Uterus (tissue), 4 donors: Measurements from ENCODE around the gene DCST1. TPM values are rescaled to one million over a fixed set of nuclear protein-coding genes. Genes with fewer than 3 reads are reported as not detected.
A peak's percentile ranks its signal among the peaks of the same experiment; 100 is the strongest.

Source experiments
- DNase-seq, 2 donors: peaks; one replicate each; pipeline ENCODE4 v3.0.0-alpha.2; 2019 to 2020
- H3K27ac ChIP-seq, 2 donors: fragments of 200-600 bp; sonication (generic); 1 replicate in 1 of 2; 2 replicates in 1 of 2; pipeline ENCODE4 v1.5.1; 2016 to 2018
- H3K27me3 ChIP-seq, 2 donors: fragments of 200-600 bp; sonication (generic); one replicate each; pipeline ENCODE4 v1.5.1; 2018 to 2019; ENCODE audit warnings: control low read depth in 1 of 2
- H3K36me3 ChIP-seq, 2 donors: fragments of 200-600 bp; sonication (generic); one replicate each; pipeline ENCODE4 v1.5.1; 2019; ENCODE audit warnings: control low read depth in 1 of 2
- H3K4me1 ChIP-seq, 2 donors: fragments of 200-600 bp; sonication (generic); one replicate each; pipeline ENCODE4 v1.5.1; 2018 to 2019; ENCODE audit warnings: control low read depth in 1 of 2
- H3K4me3 ChIP-seq, 2 donors: fragments of 200-600 bp; sonication (generic); 1 replicate in 1 of 2; 2 replicates in 1 of 2; pipeline ENCODE4 v1.5.1; 2018 to 2019; ENCODE audit warnings: mild to moderate bottlenecking in 1 of 2
- H3K9me3 ChIP-seq, 2 donors: fragments of 200-600 bp; sonication (generic); one replicate each; pipeline ENCODE4 v1.5.1; 2019; ENCODE audit warnings: control low read depth in 1 of 2
- POLR2A ChIP-seq, 2 donors: fragments of 450-650 bp; IDR thresholded peaks; one replicate each; pipeline ENCODE4 v1.6.1; 2016; ENCODE audit warnings: antibody characterized with exemption in 2 of 2, mild to moderate bottlenecking in 1 of 2, moderate library complexity in 1 of 2
- intact Hi-C: fragments of 100-400 bp; cut with DNase I; formaldehyde crosslinking; loops from one replicate; pipeline ENCODE4 v1.15.1; 2023; ENCODE audit warnings: low total_unique reads
- total RNA-seq, 4 donors: library from RNA; depleted of rRNA in 3 of 4; stranded (reverse); fragments of >200 nt in 3 of 4; gene quantifications; one replicate each; pipeline versions ENCODE4 v1.1.0 to v1.2.4, GENCODE V29; 2014 to 2023
- TF ChIP-seq, protein P1 (sequence below), 4 experiments: fragments of 200-600 bp in 2 of 4; fragments of 450-650 bp in 2 of 4; sonication (generic) in 2 of 4; IDR thresholded peaks; one replicate each; pipeline ENCODE4 v1.5.1; 2016 to 2019; ENCODE audit warnings: antibody characterized with exemption in 4 of 4, mild to moderate bottlenecking in 2 of 4, moderate library complexity in 1 of 4
- donor health status: DM: yes; HTN: yes; CAD: no.

The DCST1 gene
- total RNA-seq, 4 donors from 2014 or later = 1.1 to 3.5 TPM; not detected in 2

DNA sequence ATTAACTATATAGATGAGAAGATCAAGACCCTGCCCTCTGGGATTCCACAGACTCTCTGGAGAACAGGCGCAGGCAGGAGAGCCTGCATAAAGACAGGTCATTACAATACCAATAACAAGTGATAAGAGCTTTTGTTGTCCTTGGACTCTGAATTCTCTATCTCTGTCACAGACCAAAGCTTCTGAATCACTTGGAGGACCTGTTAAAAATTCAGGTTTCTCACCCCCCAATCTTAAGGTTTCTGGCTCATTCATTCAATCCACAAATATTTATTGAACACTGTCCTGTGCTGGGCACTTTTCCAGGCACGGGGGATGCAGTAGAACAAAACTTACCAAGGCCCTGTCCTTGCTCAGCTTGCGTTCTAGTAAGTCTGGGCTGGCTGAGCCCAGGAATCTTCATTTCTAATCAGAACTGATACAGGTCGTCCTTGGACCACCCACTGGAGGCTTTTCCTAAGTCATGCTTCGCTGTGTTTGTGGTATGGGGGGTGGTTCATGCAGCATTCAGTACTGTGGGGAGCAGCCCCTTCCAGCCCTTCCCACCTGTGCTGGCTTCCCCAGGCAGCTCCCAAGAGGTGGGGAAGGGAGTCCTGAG, 31.3 kb downstream of the DCST1 start:
- H3K4me3 ChIP-seq = no peak overlapping the region
- H3K9me3 ChIP-seq = no peaks in the 10 kb centered on the region
- H3K27ac ChIP-seq = no peak overlapping the region
- no peaks in the 10 kb centered on the region for H3K27me3 ChIP-seq
- H3K36me3 ChIP-seq = no peaks in the 10 kb centered on the region
- TF ChIP-seq, protein P1, sequence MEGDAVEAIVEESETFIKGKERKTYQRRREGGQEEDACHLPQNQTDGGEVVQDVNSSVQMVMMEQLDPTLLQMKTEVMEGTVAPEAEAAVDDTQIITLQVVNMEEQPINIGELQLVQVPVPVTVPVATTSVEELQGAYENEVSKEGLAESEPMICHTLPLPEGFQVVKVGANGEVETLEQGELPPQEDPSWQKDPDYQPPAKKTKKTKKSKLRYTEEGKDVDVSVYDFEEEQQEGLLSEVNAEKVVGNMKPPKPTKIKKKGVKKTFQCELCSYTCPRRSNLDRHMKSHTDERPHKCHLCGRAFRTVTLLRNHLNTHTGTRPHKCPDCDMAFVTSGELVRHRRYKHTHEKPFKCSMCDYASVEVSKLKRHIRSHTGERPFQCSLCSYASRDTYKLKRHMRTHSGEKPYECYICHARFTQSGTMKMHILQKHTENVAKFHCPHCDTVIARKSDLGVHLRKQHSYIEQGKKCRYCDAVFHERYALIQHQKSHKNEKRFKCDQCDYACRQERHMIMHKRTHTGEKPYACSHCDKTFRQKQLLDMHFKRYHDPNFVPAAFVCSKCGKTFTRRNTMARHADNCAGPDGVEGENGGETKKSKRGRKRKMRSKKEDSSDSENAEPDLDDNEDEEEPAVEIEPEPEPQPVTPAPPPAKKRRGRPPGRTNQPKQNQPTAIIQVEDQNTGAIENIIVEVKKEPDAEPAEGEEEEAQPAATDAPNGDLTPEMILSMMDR (IDR thresholded peaks at IDR 0.05) = no peak
- no peak for TF ChIP-seq POLR2A (IDR thresholded peaks at IDR 0.05)
- intact Hi-C loops = no loop called here
- peaks cover 0 to 16% of the 10 kb centered on the region in 2 donors for H3K4me1 ChIP-seq
- no peak for DNase-seq

DNA sequence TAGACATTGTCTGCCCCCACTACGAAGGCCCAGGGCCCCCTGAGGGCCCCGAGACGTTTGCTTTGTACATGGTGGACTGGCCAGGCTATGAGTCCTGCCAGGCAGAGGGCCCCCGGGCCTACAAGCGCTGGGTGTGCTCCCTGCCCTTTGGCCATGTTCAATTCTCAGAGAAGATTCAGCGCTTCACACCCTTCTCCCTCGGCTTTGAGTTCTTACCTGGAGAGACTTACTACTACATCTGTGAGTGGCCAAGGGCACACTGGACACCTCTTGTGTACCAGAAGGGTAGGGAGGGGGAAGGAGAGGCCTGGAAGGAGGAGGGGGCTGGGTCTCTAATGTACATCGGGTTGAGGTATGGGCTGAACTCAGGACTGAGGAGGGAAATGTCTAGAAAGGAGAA, 33.2 kb downstream of the DCST1 start:
- Histone ChIP-seq H3K4me1 (peaks cover 0 to 18% of the 10 kb centered on the region in 2 donors), H3K27me3 (no peaks in the 10 kb centered on the region), H3K4me3 (no peak overlapping the region), H3K27ac (no peak overlapping the region), H3K9me3 (no peaks in the 10 kb centered on the region), H3K36me3 (no peaks in the 10 kb centered on the region)
- no peak for DNase-seq
- TF ChIP-seq POLR2A (IDR thresholded peaks at IDR 0.05) = no peak
- TF ChIP-seq, protein P1 (IDR thresholded peaks at IDR 0.05) = no peak
- intact Hi-C loops = no loop called here

DNA sequence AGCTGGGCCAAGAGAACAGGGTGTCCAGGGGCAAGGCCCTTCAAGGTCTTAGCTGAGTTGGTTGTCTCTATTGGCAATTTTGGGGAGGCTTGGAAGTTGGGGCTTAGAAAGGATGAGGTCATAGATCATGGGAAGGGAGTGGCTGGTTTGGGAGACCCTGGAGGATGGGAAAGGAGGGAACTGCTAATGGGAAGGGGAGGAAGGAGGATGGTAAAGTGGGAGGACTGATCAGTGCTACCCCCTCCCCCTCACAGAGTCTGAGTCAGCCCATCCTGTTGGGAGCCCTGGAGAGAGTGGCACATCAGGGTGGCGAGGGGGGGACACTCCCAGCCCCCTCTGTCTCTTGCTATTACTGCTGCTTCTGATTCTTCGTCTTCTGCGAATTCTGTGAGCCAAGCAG, 35.0 kb downstream of the DCST1 start:
- no peaks in the 10 kb centered on the region for H3K9me3 ChIP-seq
- H3K4me1 ChIP-seq = peaks cover 0 to 5% of the 10 kb centered on the region in 2 donors
- H3K4me3 ChIP-seq = no peak overlapping the region
- DNase-seq = no peak
- intact Hi-C loops = no loop called here
- H3K27ac ChIP-seq = no peak overlapping the region
- no peak for TF ChIP-seq POLR2A (IDR thresholded peaks at IDR 0.05)
- TF ChIP-seq, protein P1 (IDR thresholded peaks at IDR 0.05) = no peak
- H3K27me3 ChIP-seq = no peaks in the 10 kb centered on the region
- no peaks in the 10 kb centered on the region for H3K36me3 ChIP-seq

DNA sequence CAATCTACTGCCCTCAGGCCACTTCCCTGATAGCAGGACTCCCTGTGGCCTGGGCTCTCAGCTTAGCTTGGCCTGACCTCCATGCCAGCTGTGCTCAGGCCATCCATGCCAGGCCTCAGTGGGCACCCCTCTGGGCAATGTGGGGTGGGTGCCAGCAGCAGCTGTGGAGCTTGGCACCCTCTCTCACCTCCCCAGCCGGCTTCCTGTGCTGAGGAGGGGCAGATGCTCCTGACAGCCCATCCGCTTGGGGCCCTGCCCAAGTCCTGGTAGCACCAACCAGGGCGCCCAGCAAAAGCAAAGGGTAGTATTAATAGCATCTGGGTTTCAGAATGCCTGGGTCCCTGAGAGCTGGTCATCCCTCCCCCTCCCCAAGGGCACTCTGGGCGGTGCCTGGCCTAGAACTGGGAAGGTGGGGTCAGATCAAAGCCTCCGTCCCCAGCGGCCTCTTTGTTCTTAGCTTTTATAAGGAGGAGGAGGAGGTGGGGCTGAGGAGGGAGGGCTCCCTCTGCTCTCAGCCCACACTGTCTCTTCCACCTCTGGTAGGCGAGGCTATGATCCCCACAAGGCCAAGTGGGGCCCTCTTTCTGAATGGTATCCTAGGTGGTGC, 36.0 kb downstream of the DCST1 start:
- intact Hi-C loops = no loop called here
- H3K4me3 ChIP-seq = no peak overlapping the region

DNA sequence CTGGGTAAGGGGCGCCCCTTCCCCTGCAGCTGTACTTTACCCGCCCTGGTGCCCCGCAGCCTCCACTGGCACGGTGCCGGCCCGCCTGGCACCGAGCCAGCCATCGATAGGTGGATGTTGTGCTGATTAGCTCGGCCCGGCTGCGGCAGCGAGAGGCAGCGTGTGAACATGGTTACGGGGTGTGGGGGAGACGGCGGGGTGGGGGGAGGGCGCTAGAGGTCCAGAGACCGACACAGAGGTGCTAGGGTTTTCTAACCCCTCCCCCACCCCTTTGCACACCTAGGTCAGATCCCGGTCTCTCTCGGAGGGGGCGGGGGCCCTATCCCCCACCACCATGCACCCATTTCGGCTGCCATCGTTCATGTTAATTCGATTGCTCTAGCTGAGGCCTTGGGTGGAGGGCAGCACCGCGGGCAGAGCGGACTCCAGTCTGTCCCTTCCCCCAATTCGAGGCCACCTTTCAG, 36.6 kb downstream of the DCST1 start:
- intact Hi-C loops = no loop called here
- TF ChIP-seq POLR2A (IDR thresholded peaks at IDR 0.05) = no peak
- TF ChIP-seq, protein P1 (IDR thresholded peaks at IDR 0.05) = no peak
- H3K27me3 ChIP-seq = no peaks in the 10 kb centered on the region
- peak overlapping the region; percentile 11 to 73 for H3K27ac ChIP-seq
- no peaks in the 10 kb centered on the region for H3K9me3 ChIP-seq
- DNase-seq = no peak
- no peaks in the 10 kb centered on the region for H3K36me3 ChIP-seq
- peaks cover 0 to 5% of the 10 kb centered on the region in 2 donors for H3K4me1 ChIP-seq
- H3K4me3 ChIP-seq = peak overlapping the region in 1 of 2 donors; percentile 37

More for the DNA sequence above, 36.0 kb downstream of the DCST1 start:
- Histone ChIP-seq H3K27me3 (no peaks in the 10 kb centered on the region), H3K27ac (no peak overlapping the region), H3K36me3 (no peaks in the 10 kb centered on the region), H3K9me3 (no peaks in the 10 kb centered on the region), H3K4me1 (peaks cover 0 to 5% of the 10 kb centered on the region in 2 donors)
- TF ChIP-seq, protein P1 (IDR thresholded peaks at IDR 0.05) = no peak
- TF ChIP-seq POLR2A (IDR thresholded peaks at IDR 0.05) = no peak
- no peak for DNase-seq
